ENCODE data around the gene CMTM5.
"Not testable (repeated sequence)": the region's sequence is repeated elsewhere in the genome, so short reads cannot be mapped to it uniquely, and the experiment has no call there.

The CMTM5 gene

GRCh38 chr14:23378612-23379220 lies 1.9 kb downstream of the CMTM5 start:
- DNase-seq (ENCODE audit: low read depth in 2 of 2) = no peak

- peak; percentile 24 to 49 for DNase-seq (ENCODE audit: low read depth in 2 of 2)
Observed at GRCh38 chr14:23379366-23380196, 2.7 kb downstream of the CMTM5 start.

GRCh38 chr14:23380197-23380914 lies 3.5 kb downstream of the CMTM5 start:
- DNase-seq (ENCODE audit: low read depth in 2 of 2) = no peak

GRCh38 chr14:23380976-23381375 lies 4.1 kb downstream of the CMTM5 start:
- DNase-seq (ENCODE audit: low read depth in 2 of 2) = no peak

GRCh38 chr14:23381871-23382270 lies 5.0 kb downstream of the CMTM5 start:
- no peak for DNase-seq (ENCODE audit: low read depth in 2 of 2)

- DNase-seq (ENCODE audit: low read depth in 2 of 2) = no peak
Observed at GRCh38 chr14:23382276-23382675, 5.4 kb downstream of the CMTM5 start.

- DNase-seq (ENCODE audit: low read depth in 2 of 2) = no peak
Observed at GRCh38 chr14:23382731-23383440, 6.0 kb downstream of the CMTM5 start.

- DNase-seq (ENCODE audit: low read depth in 2 of 2) = no peak
Observed at GRCh38 chr14:23384364-23385080, 7.7 kb downstream of the CMTM5 start.

GRCh38 chr14:23385244-23385641 lies 8.4 kb downstream of the CMTM5 start:
- no peak for DNase-seq (ENCODE audit: low read depth in 2 of 2)

GRCh38 chr14:23385642-23386265 lies 8.9 kb downstream of the CMTM5 start:
- DNase-seq (ENCODE audit: low read depth in 2 of 2) = no peak

- not testable (repeated sequence) for DNase-seq (ENCODE audit: low read depth in 2 of 2)
Observed at GRCh38 chr14:23386266-23386657, 9.4 kb downstream of the CMTM5 start.

- no peak for DNase-seq (ENCODE audit: low read depth in 2 of 2)
Observed at GRCh38 chr14:23386999-23387398, 10.2 kb downstream of the CMTM5 start.

GRCh38 chr14:23387916-23388882 lies 11.4 kb downstream of the CMTM5 start:
- DNase-seq (ENCODE audit: low read depth in 2 of 2) = no peak

- DNase-seq (ENCODE audit: low read depth in 2 of 2) = no peak
Observed at GRCh38 chr14:23388996-23389395, 12.2 kb downstream of the CMTM5 start.

GRCh38 chr14:23389396-23389795 lies 12.6 kb downstream of the CMTM5 start:
- no peak for DNase-seq (ENCODE audit: low read depth in 2 of 2)

- not testable (repeated sequence) for DNase-seq (ENCODE audit: low read depth in 2 of 2)
Observed at GRCh38 chr14:23389871-23390270, 13.0 kb downstream of the CMTM5 start.

GRCh38 chr14:23392613-23393012 lies 15.8 kb downstream of the CMTM5 start:
- no peak for DNase-seq (ENCODE audit: low read depth in 2 of 2)

- no peak for DNase-seq (ENCODE audit: low read depth in 2 of 2)
Observed at GRCh38 chr14:23396126-23396525, 19.3 kb downstream of the CMTM5 start.

GRCh38 chr14:23396781-23397407 lies 20.0 kb downstream of the CMTM5 start:
- no peak for DNase-seq (ENCODE audit: low read depth in 2 of 2)
